HG03066 (cell line): Measurements from ENCODE around the gene PGA3.
"Not testable (repeated sequence)": the region's sequence is repeated elsewhere in the genome, so short reads cannot be mapped to it uniquely, and the experiment has no call there.

Source experiments
- ATAC-seq: cut with Tn5 transposase; IDR thresholded peaks from one replicate; pipeline ENCODE4 v1.9.1; 2021; ENCODE audit warnings: low read depth; ENCODE audit not compliant: unreplicated experiment

The PGA3 gene

GRCh38 chr11:61248071-61248470, 44.8 kb downstream of the PGA3 start:
- ATAC-seq = not testable (repeated sequence)

GRCh38 chr11:61249201-61249600, 45.9 kb downstream of the PGA3 start:
- not testable (repeated sequence) for ATAC-seq

GRCh38 chr11:61250796-61251765, 47.8 kb downstream of the PGA3 start:
- ATAC-seq = not testable (repeated sequence)

GRCh38 chr11:61252332-61252731, 49.0 kb downstream of the PGA3 start:
- not testable (repeated sequence) for ATAC-seq

DNA sequence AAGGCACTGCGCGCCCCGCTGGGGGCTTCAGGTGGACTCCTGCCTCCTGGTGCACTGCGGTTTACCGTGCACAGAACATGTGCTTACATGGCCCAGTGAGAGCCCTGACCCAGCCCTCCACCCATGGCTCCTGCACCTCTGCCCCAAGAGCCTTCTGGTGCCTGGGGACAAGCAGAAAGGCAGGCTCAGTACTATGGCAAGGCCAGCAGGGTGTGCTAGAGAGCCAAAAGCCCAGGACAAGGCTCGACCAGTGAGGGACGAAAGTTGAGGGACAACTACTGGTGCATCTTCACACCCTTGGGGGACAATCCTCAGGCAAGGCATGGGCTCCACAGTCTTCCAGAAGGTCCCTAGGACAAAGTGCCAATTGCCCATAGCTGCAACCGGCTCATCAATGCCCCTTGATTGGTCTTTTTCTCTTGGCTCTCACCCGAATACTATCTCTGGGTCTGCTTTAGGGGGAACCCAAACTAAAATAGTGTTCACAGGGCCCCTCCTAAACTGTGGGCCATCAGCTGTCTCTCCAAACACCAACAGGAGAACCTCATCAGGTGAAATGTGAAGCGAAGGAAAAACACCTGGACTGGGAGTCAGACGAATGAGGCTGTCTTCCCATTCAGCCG, 51.2 kb downstream of the PGA3 start:
- no peak for ATAC-seq

DNA sequence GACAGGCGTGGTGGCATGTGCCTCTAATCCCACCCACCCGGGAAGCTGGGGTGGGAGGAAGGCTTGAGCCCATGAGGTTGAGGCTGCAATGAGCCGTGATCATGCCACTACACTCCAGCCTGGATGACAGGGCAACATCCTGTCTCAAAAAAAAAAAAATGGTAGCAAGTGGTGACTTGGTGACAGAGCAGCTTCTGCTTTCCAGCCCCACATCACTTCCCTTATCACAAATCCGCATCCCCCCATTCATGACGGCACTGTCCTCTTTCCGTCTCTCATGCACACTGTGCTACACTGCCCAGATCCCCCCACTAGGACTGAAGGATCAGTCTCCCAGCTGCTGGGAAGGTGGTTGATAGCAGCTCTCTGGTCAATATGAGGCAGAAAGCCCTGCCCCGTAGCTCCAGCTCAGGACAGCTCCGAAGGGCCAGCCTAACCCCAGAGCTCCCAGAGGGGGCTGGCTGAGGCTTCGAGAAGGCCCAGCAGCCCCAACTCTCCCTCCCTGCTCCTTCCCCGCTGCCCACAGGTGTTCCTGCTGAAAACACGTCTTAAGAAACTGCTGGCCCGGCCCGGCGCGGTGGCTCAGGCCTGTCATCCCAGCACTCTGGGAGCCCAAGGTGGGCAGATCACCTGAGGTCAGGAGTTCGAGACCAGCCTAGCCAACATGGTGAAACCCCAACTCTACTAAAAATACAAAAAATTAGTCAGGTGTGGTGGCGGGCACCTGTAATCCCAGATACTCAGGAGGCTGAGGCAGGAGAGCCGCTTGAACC, 53.6 kb downstream of the PGA3 start:
- ATAC-seq = no peak

DNA sequence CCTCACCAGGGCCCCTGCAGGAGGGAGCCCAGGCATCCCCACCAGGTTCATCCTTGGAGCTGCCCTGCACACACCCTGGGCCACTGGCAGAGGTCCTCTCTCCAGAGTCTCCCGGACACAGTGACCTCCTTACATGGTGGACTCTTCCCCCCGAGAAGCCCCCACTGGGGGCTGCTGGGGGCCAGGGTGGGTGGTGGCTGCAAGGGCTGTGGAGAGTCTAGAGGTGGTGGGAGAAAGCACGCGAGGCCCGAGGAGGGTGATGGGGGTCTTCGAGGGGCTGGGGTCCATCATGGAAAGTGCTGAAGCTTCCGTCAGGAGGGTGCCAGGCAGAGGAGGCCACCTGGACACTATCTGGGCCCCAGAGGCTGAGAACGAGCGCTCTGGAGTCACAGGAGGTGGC, 55.2 kb downstream of the PGA3 start:
- ATAC-seq = no peak

GRCh38 chr11:61259363-61259762, 56.0 kb downstream of the PGA3 start:
- no peak for ATAC-seq
